ENCODE data around the gene PCNX3. TPM values are rescaled to one million over a fixed set of nuclear protein-coding genes. Genes with fewer than 3 reads are reported as not detected.

The PCNX3 gene
- total RNA-seq, 1 donor, result 27.9 TPM

DNA sequence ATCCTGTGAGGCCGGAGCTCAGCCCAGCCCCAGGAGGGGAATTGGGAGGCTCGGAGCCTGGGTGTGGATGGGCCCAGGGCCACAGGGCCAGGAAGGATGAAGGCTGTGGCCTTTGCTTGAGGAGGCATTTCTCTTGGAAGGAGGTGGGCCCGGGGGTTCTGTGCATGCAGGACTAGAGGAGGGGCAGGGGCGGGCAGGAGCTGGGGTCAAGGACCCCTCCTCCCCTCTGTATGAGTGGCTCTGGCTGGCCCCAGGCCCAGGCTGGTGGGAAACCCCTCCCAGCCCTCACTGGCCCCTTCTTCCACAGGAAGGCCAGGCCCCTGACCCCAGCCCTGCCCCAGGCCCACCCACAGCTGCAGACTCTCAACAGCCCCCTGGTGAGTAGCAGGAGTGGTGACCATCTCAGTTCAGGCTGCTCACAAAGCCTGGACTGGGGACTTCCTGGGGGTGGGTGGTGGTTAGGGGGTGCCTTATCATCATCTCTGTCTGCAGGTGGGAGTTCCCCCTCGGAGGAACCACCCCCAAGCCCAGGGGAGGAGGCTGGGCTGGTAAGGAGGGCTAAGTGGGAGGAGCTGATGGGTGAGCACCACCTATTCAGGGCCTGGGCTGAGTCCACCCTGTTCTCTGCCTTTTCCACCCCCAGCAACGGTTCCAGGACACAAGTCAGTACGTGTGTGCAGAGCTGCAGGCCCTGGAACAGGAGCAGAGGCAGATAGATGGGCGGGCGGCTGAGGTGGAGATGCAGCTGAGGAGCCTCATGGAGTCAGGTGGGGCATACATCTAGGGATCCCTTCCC is 25.9 kb upstream of the PCNX3 start:
- Histone ChIP-seq H2AFZ (ENCODE audit: low read length) (no peak overlapping the region), H3K79me2 (ENCODE audit: insufficient read depth, low read length) (peaks cover 9% of the 10 kb centered on the region), H3K4me3 (ENCODE audit: insufficient read depth, low read length) (no peak overlapping the region), H4K20me1 (ENCODE audit: insufficient read depth, low read length) (peaks cover 6% of the 10 kb centered on the region), H3K4me1 (ENCODE audit: insufficient read depth, low read length) (peaks cover 17% of the 10 kb centered on the region), H3K4me2 (ENCODE audit: insufficient read depth, low read length) (no peak overlapping the region), H3K27ac (ENCODE audit: low read depth, low read length) (no peak overlapping the region), H3K27me3 (ENCODE audit: insufficient read depth, low read length) (no peaks in the 10 kb centered on the region), H3K9me3 (ENCODE audit: low read depth, low read length) (no peaks in the 10 kb centered on the region), H3K36me3 (ENCODE audit: insufficient read depth, low read length) (peaks cover 44% of the 10 kb centered on the region)
- no peak for DNase-seq (ENCODE audit: insufficient read length, low spot score, missing footprints)
- TF ChIP-seq, protein P1, sequence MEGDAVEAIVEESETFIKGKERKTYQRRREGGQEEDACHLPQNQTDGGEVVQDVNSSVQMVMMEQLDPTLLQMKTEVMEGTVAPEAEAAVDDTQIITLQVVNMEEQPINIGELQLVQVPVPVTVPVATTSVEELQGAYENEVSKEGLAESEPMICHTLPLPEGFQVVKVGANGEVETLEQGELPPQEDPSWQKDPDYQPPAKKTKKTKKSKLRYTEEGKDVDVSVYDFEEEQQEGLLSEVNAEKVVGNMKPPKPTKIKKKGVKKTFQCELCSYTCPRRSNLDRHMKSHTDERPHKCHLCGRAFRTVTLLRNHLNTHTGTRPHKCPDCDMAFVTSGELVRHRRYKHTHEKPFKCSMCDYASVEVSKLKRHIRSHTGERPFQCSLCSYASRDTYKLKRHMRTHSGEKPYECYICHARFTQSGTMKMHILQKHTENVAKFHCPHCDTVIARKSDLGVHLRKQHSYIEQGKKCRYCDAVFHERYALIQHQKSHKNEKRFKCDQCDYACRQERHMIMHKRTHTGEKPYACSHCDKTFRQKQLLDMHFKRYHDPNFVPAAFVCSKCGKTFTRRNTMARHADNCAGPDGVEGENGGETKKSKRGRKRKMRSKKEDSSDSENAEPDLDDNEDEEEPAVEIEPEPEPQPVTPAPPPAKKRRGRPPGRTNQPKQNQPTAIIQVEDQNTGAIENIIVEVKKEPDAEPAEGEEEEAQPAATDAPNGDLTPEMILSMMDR (IDR thresholded peaks at IDR 0.05; ENCODE audit: extremely low read depth, low read depth, low read length), result no peak

DNA sequence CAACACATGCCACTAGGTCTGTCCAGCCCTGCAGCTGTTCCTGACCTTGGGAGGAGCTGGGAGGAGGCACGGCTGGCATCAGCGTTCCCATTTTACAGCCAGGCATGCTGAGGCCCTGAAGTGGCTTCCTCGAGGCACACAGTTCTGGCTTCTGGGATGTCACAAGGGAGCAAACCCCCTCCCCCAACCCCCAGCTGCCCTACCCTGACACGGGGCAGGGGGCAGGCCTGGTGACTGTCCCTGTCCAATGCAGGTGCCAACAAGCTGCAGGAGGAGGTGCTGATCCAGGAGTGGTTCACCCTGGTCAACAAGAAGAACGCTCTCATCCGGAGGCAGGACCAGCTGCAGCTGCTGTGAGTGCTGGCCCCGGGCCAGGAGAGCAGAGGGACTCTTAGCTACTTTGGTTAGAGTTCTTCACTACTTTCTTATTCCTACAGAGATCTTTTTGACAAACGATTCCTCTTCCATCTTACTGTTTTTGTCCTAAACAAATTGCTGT is 25.3 kb upstream of the PCNX3 start:
- H3K27ac ChIP-seq (ENCODE audit: low read depth, low read length), result no peak overlapping the region
- DNase-seq (ENCODE audit: insufficient read length, low spot score, missing footprints), result peak; percentile 91

DNA sequence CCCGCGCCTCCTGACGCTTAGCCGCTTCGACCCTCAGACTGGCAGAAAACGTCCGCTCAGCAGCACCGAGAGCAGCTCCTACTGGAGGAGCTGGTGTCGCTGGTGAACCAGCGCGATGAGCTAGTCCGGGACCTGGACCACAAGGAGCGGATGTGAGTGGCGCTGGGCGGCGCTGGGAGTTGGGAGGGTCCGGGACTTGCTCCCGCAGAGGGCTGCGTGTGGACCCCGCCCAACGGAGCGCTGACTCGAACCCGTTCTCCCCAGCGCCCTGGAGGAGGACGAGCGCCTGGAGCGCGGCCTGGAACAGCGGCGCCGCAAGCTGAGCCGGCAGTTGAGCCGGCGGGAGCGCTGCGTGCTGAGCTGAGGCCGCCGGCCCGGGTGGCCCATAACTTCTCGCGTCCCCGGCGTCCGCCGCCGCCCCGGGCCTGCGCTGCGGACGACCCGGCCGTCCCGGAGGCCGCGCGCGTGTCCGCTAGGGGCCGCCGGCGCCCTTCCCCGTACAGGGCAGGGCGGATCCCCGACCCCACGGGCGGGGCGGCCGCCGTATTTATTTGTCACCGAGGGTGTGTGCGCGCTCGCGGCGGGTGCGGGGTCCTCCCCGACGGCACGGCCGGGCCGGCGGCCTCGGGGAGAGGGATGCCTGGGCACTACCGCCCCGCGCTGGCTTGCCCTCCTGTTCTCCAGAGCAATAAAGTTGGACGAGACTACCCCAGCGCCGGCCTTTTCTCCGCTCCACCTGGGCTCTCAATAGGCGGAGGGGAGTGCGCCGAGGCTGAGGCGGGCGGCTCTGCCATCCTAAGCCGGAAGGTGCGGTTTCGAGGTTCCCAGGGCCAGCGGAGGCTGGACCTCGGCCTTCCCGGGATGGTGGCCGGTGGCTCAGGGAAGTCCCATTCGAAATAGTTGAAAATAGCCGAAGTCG is 23.4 kb upstream of the PCNX3 start:
- Histone ChIP-seq H4K20me1 (ENCODE audit: insufficient read depth, low read length) (peaks cover 6% of the 10 kb centered on the region), H3K4me3 (ENCODE audit: insufficient read depth, low read length) (no peak overlapping the region), H3K4me2 (ENCODE audit: insufficient read depth, low read length) (no peak overlapping the region), H3K27ac (ENCODE audit: low read depth, low read length) (no peak overlapping the region), H3K27me3 (ENCODE audit: insufficient read depth, low read length) (no peaks in the 10 kb centered on the region), H3K9me3 (ENCODE audit: low read depth, low read length) (no peaks in the 10 kb centered on the region), H3K79me2 (ENCODE audit: insufficient read depth, low read length) (peaks cover 9% of the 10 kb centered on the region), H2AFZ (ENCODE audit: low read length) (no peak overlapping the region), H3K36me3 (ENCODE audit: insufficient read depth, low read length) (peaks cover 32% of the 10 kb centered on the region), H3K4me1 (ENCODE audit: insufficient read depth, low read length) (peaks cover 10% of the 10 kb centered on the region)
- TF ChIP-seq, protein P1 (IDR thresholded peaks at IDR 0.05; ENCODE audit: extremely low read depth, low read depth, low read length), result no peak
- DNase-seq (ENCODE audit: insufficient read length, low spot score, missing footprints), result peak; percentile 94

More for the DNA sequence above, 25.3 kb upstream of the PCNX3 start:
- no peaks in the 10 kb centered on the region for H3K27me3 ChIP-seq (ENCODE audit: insufficient read depth, low read length)
- peaks cover 17% of the 10 kb centered on the region for H3K4me1 ChIP-seq (ENCODE audit: insufficient read depth, low read length)
- no peak overlapping the region for H3K4me2 ChIP-seq (ENCODE audit: insufficient read depth, low read length)
- no peaks in the 10 kb centered on the region for H3K9me3 ChIP-seq (ENCODE audit: low read depth, low read length)
- H3K36me3 ChIP-seq (ENCODE audit: insufficient read depth, low read length), result peaks cover 44% of the 10 kb centered on the region
- no peak overlapping the region for H3K4me3 ChIP-seq (ENCODE audit: insufficient read depth, low read length)
- H4K20me1 ChIP-seq (ENCODE audit: insufficient read depth, low read length), result peaks cover 6% of the 10 kb centered on the region
- TF ChIP-seq, protein P1 (IDR thresholded peaks at IDR 0.05; ENCODE audit: extremely low read depth, low read depth, low read length), result no peak
- no peak overlapping the region for H2AFZ ChIP-seq (ENCODE audit: low read length)
- H3K79me2 ChIP-seq (ENCODE audit: insufficient read depth, low read length), result peaks cover 9% of the 10 kb centered on the region
